DMS79 (cell line): ENCODE measurements around the gene ZGPAT.
"Not testable (repeated sequence)": the region's sequence is repeated elsewhere in the genome, so short reads cannot be mapped to it uniquely, and the experiment has no call there.

Experiments used
- DNase-seq: peaks from one replicate; lab custom pipeline; 2025; lab: John Stamatoyannopoulos, UW

Gene ZGPAT

GRCh38 chr20:63703471-63703975 lies 4.3 kb upstream of the ZGPAT start:
- DNase-seq = no peak

GRCh38 chr20:63703976-63704748 lies 3.7 kb upstream of the ZGPAT start:
- no peak for DNase-seq

GRCh38 chr20:63704749-63705117 lies 3.1 kb upstream of the ZGPAT start:
- DNase-seq = no peak

GRCh38 chr20:63705232-63706026 lies 2.4 kb upstream of the ZGPAT start:
- no peak for DNase-seq

- no peak for DNase-seq
Measured at GRCh38 chr20:63706027-63706695, 1.7 kb upstream of the ZGPAT start.

GRCh38 chr20:63706852-63707557 lies 834 bp upstream of the ZGPAT start:
- peak; percentile 38 for DNase-seq

- DNase-seq = no peak
Measured at GRCh38 chr20:63708301-63709148, 686 bp downstream of the ZGPAT start.

GRCh38 chr20:63709149-63709527 lies 1.3 kb downstream of the ZGPAT start:
- no peak for DNase-seq

- DNase-seq = no peak
Measured at GRCh38 chr20:63711085-63711645, 3.3 kb downstream of the ZGPAT start.

- no peak for DNase-seq
Measured at GRCh38 chr20:63712191-63712590, 4.4 kb downstream of the ZGPAT start.

GRCh38 chr20:63714858-63715257 lies 7.0 kb downstream of the ZGPAT start:
- DNase-seq = no peak

- no peak for DNase-seq
Measured at GRCh38 chr20:63718996-63719395, 11.2 kb downstream of the ZGPAT start.

GRCh38 chr20:63722967-63723622 lies 15.3 kb downstream of the ZGPAT start:
- DNase-seq = not testable (repeated sequence)

- not testable (repeated sequence) for DNase-seq
Measured at GRCh38 chr20:63730189-63730733, 22.4 kb downstream of the ZGPAT start.

- DNase-seq = no peak
Measured at GRCh38 chr20:63731410-63731809, 23.6 kb downstream of the ZGPAT start.

- DNase-seq = no peak
Measured at GRCh38 chr20:63732118-63733095, 24.6 kb downstream of the ZGPAT start.

- no peak for DNase-seq
Measured at GRCh38 chr20:63733117-63733516, 25.3 kb downstream of the ZGPAT start.

GRCh38 chr20:63733579-63734081 lies 25.8 kb downstream of the ZGPAT start:
- DNase-seq = no peak
